Adrenal gland (tissue), 5 donors: ENCODE measurements around the gene RBM4B.

ENCODE experiments used
- POLR2A ChIP-seq, 2 donors: fragments of 450-650 bp; IDR thresholded peaks; one replicate each; pipeline ENCODE4 v1.6.1; 2017; ENCODE audit warnings: antibody characterized with exemption in 2 of 2, mild to moderate bottlenecking in 2 of 2, moderate library complexity in 1 of 2
- TF ChIP-seq, protein P1 (sequence below), 6 experiments: fragments of 450-650 bp in 4 of 6; fragments of 200-600 bp in 2 of 6; sonication (generic) in 1 of 6; IDR thresholded peaks; 1 replicate in 5 of 6; 2 replicates in 1 of 6; pipeline versions ENCODE4 v1.5.1 to v1.8.0; 2016 to 2021; ENCODE audit warnings: antibody characterized with exemption in 6 of 6, mild to moderate bottlenecking in 2 of 6, moderate library complexity in 1 of 6
- donor health status: DM: no; HTN: no; CAD: no.

DNA sequence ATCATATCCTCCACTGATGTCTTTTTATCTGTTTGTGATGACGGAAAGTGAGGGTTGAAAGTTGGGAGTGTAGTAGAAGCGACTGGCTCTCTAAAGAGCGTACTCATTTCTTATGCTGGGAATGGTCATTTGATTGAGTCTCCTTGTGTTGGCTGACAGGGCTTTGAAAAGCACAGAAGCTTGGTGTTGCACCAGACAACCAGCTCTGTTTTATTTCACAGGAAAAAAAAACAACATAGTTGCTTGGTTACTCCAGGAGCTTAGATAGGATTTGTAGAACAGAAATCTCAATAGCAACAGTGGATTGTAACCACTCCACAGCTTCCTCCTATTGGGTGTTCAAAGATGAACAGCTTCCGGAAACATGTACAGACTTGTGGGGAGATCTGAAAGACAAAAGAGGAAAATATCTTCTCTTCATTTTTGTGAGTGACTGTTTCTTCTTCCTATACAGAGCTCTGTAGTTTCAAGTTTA, 58.6 kb downstream of the RBM4B start:
- TF ChIP-seq, protein P1, sequence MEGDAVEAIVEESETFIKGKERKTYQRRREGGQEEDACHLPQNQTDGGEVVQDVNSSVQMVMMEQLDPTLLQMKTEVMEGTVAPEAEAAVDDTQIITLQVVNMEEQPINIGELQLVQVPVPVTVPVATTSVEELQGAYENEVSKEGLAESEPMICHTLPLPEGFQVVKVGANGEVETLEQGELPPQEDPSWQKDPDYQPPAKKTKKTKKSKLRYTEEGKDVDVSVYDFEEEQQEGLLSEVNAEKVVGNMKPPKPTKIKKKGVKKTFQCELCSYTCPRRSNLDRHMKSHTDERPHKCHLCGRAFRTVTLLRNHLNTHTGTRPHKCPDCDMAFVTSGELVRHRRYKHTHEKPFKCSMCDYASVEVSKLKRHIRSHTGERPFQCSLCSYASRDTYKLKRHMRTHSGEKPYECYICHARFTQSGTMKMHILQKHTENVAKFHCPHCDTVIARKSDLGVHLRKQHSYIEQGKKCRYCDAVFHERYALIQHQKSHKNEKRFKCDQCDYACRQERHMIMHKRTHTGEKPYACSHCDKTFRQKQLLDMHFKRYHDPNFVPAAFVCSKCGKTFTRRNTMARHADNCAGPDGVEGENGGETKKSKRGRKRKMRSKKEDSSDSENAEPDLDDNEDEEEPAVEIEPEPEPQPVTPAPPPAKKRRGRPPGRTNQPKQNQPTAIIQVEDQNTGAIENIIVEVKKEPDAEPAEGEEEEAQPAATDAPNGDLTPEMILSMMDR (IDR thresholded peaks at IDR 0.05), result no peak
- TF ChIP-seq POLR2A (IDR thresholded peaks at IDR 0.05), result peak in 1 of 2 donors; percentile 27
